Activated CD4-positive, alpha-beta T cell treated with anti-CD3 and anti-CD28 coated beads for 36 hours (primary cell): ENCODE measurements around the gene IGFBP4. TPM values are rescaled to one million over a fixed set of nuclear protein-coding genes. Genes with fewer than 3 reads are reported as not detected.
"Not testable (repeated sequence)": the region's sequence is repeated elsewhere in the genome, so short reads cannot be mapped to it uniquely, and the experiment has no call there.

Source experiments
- ATAC-seq: fragments of 200-7000 bp; cut with Tn5 transposase; one replicate; pipeline ENCODE4 v1.10.0; 2021; ENCODE audit warnings: mild to moderate bottlenecking, moderate library complexity
- CTCF ChIA-PET: fragments of 350-600 bp; sonication (Branson Sonifier 250); formaldehyde crosslinking; loops from one replicate; lab custom pipeline; 2021; ENCODE audit warnings: antibody characterized with exemption; lab: Charles Lee
- POLR2A ChIA-PET: fragments of 350-600 bp; sonication (Branson Sonifier 250); formaldehyde crosslinking; loops from one replicate; lab custom pipeline; 2021; ENCODE audit warnings: antibody characterized with exemption, inconsistent platforms; lab: Charles Lee
- DNase-seq: peaks from one replicate; pipeline ENCODE4 v3.0.0-alpha.2; 2020
- H3K27ac Mint-ChIP-seq: one replicate; pipeline ENCODE4 v1.8.0; 2021; ENCODE audit warnings: mixed read lengths
- H3K27me3 Mint-ChIP-seq: one replicate; pipeline ENCODE4 v1.8.0; 2021; ENCODE audit warnings: mixed read lengths
- H3K36me3 Mint-ChIP-seq: one replicate; pipeline ENCODE4 v1.8.0; 2021; ENCODE audit warnings: low read depth, mixed read lengths
- H3K4me1 Mint-ChIP-seq: one replicate; pipeline ENCODE4 v1.8.0; 2021; ENCODE audit warnings: mixed read lengths
- H3K4me3 Mint-ChIP-seq: one replicate; pipeline ENCODE4 v1.8.0; 2021; ENCODE audit warnings: mild to moderate bottlenecking, moderate library complexity, mixed read lengths
- H3K9me3 Mint-ChIP-seq: one replicate; pipeline ENCODE4 v1.8.0; 2021; ENCODE audit warnings: low read depth, mixed read lengths
- intact Hi-C, 2 experiments: fragments of 100-400 bp; cut with DNase I in 1 of 2; cut with micrococcal nuclease in 1 of 2; formaldehyde crosslinking; loops; one replicate each; pipeline versions ENCODE4 v1.14.2 to v1.15.1; 2022 to 2024; cut with DNase I, micrococcal nuclease
- total RNA-seq, 2 experiments: library from RNA; stranded (reverse); gene quantifications; one replicate each; pipeline ENCODE4 v1.2.3, GENCODE V29; 2021

The IGFBP4 gene
- 10 to 100 TPM; 40.2 to 45.6 TPM for total RNA-seq

GRCh38 chr17:40443196-40443987 lies at the start of gene IGFBP4:
Gene IGFBP4 (plus strand): TSS chr17:40443450. CDS start chr17:40443736, 286 bp downstream.
- DNase-seq (peak; percentile 83), ATAC-seq (peak; percentile 68)
- Mint-ChIP-seq H3K27ac (peak within 1 kb of the TSS; percentile 88), H3K4me1 (peaks cover 42% of the 10 kb centered on the region), H3K27me3 (peaks cover 5% of the 10 kb centered on the region), H3K4me3 (peak within 1 kb of the TSS; percentile 70), H3K9me3 (no peaks in the 10 kb centered on the region), H3K36me3 (peaks cover 7% of the 10 kb centered on the region)
- intact Hi-C loops, result loop anchor here (1.0 to 5.0 kb wide), 7 partner anchors 26 to 179 kb away; partner anchors contain the start of gene TOP2A (in 1 of the 2)
- ChIA-PET CTCF (interaction anchor here (0.5 to 2.4 kb wide), 16 partner anchors 16 to 140 kb away, joined by 3 to 21 read pairs (median 4); partner anchors contain the start of gene TOP2A), POLR2A (interaction anchor here (0.6 to 2.2 kb wide), 5 partner anchors 19 to 117 kb away, joined by 3 to 6 read pairs (median 3); partner anchors contain the start of gene TOP2A)

DNA sequence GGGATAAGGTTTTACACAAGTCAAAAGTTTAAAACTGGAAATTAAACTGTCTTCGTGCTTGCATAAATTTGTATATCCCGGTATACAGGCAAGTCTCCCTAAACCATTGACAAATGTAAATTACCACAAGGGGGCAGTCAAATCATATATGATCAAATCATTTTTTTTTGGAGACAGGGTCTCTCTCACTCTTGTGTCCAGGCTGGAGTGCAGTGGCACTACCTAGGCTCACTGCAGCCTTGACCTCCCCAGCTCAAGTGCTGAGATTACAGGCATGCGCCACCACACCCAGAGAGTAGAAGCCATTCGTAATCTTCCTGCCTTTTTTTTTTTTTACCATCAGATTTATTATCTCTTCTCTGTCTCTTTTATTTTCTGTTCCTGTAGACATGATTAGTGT lies 44.1 kb upstream of the IGFBP4 start:
- ChIA-PET CTCF (interaction anchor here (0.9 to 6.6 kb wide), 9 partner anchors 10 to 161 kb away, joined by 3 to 56 read pairs (median 4); no protein-coding TSS in a partner anchor), POLR2A (no interaction called here)
- H3K36me3 Mint-ChIP-seq, result peaks cover 73% of the 10 kb centered on the region

GRCh38 chr17:40402668-40403067 lies 40.6 kb upstream of the IGFBP4 start:
- no peak overlapping the region for H3K27ac Mint-ChIP-seq
- ATAC-seq (peak; percentile 44), DNase-seq (no peak)
- peaks cover 13% of the 10 kb centered on the region for H3K4me1 Mint-ChIP-seq
- H3K4me3 Mint-ChIP-seq, result no peak overlapping the region
- intact Hi-C loops, result loop anchor here in 1 of 2 experiments (5.0 kb wide), 2 partner anchors 40 to 45 kb away; partner anchors contain the start of gene IGFBP4
- H3K9me3 Mint-ChIP-seq, result no peaks in the 10 kb centered on the region
- no peaks in the 10 kb centered on the region for H3K27me3 Mint-ChIP-seq
- POLR2A ChIA-PET, result interaction anchor here (0.6 kb wide), 1 partner anchor 10 kb away, joined by 3 read pairs; no protein-coding TSS in a partner anchor
- peaks cover 74% of the 10 kb centered on the region for H3K36me3 Mint-ChIP-seq
- CTCF ChIA-PET, result interaction anchor here (0.6 to 6.6 kb wide), 6 partner anchors 9 to 158 kb away, joined by 3 to 56 read pairs (median 6); no protein-coding TSS in a partner anchor

More for the DNA sequence above, 44.1 kb upstream of the IGFBP4 start:
- no peak overlapping the region for H3K27ac Mint-ChIP-seq
- H3K4me3 Mint-ChIP-seq, result no peak overlapping the region
- intact Hi-C loops, result loop anchor here (1.0 to 2.0 kb wide), 4 partner anchors 14 to 161 kb away; partner anchors contain the start of gene IGFBP4 (in 1 of the 2)
- no peaks in the 10 kb centered on the region for H3K27me3 Mint-ChIP-seq
- ATAC-seq (peak; percentile 47), DNase-seq (no peak)
- H3K9me3 Mint-ChIP-seq, result no peaks in the 10 kb centered on the region
- peaks cover 12% of the 10 kb centered on the region for H3K4me1 Mint-ChIP-seq

DNA sequence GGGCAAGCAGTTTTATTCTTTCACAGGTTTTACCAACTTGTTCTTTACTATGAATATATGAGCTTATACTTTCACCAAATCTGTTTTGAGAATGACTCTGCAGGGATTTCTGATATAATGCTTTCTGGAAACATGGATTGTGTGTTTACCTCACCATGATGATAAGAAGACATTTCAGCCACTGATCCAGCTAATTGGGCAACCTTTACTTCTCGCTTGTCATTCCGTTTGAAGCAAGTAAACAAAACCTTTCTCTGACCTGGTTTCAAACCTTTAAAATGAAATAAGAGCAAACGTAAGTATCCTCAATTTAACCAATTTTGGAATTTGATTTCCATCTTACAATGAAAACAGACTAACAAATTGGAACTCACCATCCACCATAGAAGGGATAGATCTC lies 39.2 kb upstream of the IGFBP4 start:
- peaks cover 13% of the 10 kb centered on the region for H3K4me1 Mint-ChIP-seq
- intact Hi-C loops, result loop anchor here in 1 of 2 experiments (5.0 kb wide), 2 partner anchors 38 to 47 kb away; partner anchors contain the start of gene IGFBP4
- no peak for DNase-seq
- H3K4me3 Mint-ChIP-seq, result no peak overlapping the region
- ATAC-seq, result no peak
- peaks cover 69% of the 10 kb centered on the region for H3K36me3 Mint-ChIP-seq
- H3K27ac Mint-ChIP-seq, result no peak overlapping the region
- ChIA-PET CTCF (interaction anchor here (1.7 to 6.6 kb wide), 2 partner anchors 129 to 156 kb away, joined by 7 to 56 read pairs; no protein-coding TSS in a partner anchor), POLR2A (interaction anchor here (1.0 kb wide), 1 partner anchor 14 kb away, joined by 3 read pairs; the partner anchor contains the start of gene TOP2A)
- no peaks in the 10 kb centered on the region for H3K27me3 Mint-ChIP-seq
- H3K9me3 Mint-ChIP-seq, result no peaks in the 10 kb centered on the region

- Mint-ChIP-seq H3K4me1 (peaks cover 13% of the 10 kb centered on the region), H3K36me3 (peaks cover 66% of the 10 kb centered on the region), H3K9me3 (no peaks in the 10 kb centered on the region), H3K4me3 (no peak overlapping the region), H3K27ac (no peak overlapping the region), H3K27me3 (no peaks in the 10 kb centered on the region)
- no peak for DNase-seq
- ChIA-PET POLR2A (no interaction called here), CTCF (interaction anchor here (0.6 to 2.4 kb wide), 7 partner anchors 10 to 156 kb away, joined by 3 to 11 read pairs (median 3); partner anchors contain the start of gene TOP2A)
- intact Hi-C loops, result no loop called here
- ATAC-seq, result no peak
Measured at GRCh38 chr17:40407460-40407859, 35.8 kb upstream of the IGFBP4 start.

DNA sequence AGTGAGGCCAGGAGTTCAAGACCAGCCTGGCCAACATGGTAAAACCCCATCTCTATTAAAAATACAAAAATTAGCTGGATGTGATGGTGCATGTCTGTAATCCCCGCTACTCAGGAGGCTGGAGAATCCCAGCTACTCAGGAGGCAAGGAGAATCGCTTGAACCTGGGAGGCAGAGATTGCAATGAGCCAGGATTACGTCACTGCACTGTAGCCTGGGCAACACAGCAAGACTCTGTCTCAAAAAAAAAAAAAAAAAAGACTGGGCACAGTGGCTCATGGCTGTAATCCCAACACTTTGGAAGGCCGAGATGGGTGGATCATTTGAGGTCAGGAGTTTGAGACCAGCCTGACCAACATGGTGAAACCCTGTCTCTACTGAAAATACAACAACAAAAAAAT lies 33.7 kb upstream of the IGFBP4 start:
- intact Hi-C loops, H3K27me3 Mint-ChIP-seq, H3K4me3 Mint-ChIP-seq, DNase-seq, H3K9me3 Mint-ChIP-seq, ATAC-seq, H3K4me1 Mint-ChIP-seq, H3K27ac Mint-ChIP-seq: not testable (repeated sequence)
- CTCF ChIA-PET, result interaction anchor here (0.6 to 10.0 kb wide), 4 partner anchors 8 to 124 kb away, joined by 3 to 124 read pairs (median 16); partner anchors contain the start of gene TOP2A
- peaks cover 69% of the 10 kb centered on the region for H3K36me3 Mint-ChIP-seq
- POLR2A ChIA-PET, result interaction anchor here (0.7 to 1.2 kb wide), 2 partner anchors 122 to 126 kb away, joined by 3 to 6 read pairs; no protein-coding TSS in a partner anchor

DNA sequence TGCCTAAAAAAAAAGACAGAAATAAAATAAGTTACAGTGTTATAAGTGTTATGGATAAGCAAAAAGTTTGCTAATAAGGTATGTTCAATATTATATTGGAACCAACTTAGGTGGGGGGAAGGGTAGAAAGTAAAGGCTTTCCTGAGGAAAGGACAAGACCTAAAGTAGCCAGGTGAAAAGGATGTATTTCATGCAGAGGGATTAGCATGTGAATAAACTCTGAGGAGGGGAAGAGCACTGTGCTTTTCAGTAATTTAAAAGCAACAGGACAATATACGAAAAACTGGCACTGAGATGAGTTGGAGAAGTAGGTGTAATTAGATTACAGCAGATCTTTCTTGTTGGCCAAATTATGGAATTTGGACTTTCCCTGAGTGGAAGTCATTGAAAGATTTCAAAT lies 33.2 kb upstream of the IGFBP4 start:
- intact Hi-C loops, result no loop called here
- H3K4me1 Mint-ChIP-seq, result peaks cover under 1% of the 10 kb centered on the region
- CTCF ChIA-PET, result interaction anchor here (0.6 to 10.0 kb wide), 7 partner anchors 8 to 123 kb away, joined by 3 to 124 read pairs (median 5); no protein-coding TSS in a partner anchor
- H3K4me3 Mint-ChIP-seq, result no peak overlapping the region
- no peak overlapping the region for H3K27ac Mint-ChIP-seq
- DNase-seq, result no peak
- H3K36me3 Mint-ChIP-seq, result peaks cover 66% of the 10 kb centered on the region
- no peaks in the 10 kb centered on the region for H3K9me3 Mint-ChIP-seq
- ATAC-seq, result no peak
- POLR2A ChIA-PET, result no interaction called here
- no peaks in the 10 kb centered on the region for H3K27me3 Mint-ChIP-seq

GRCh38 chr17:40411821-40412220 lies 31.4 kb upstream of the IGFBP4 start:
- H3K27me3 Mint-ChIP-seq, result no peaks in the 10 kb centered on the region
- H3K4me1 Mint-ChIP-seq, result peaks cover 9% of the 10 kb centered on the region
- H3K27ac Mint-ChIP-seq, result no peak overlapping the region
- CTCF ChIA-PET, result interaction anchor here (0.9 to 10.0 kb wide), 9 partner anchors 10 to 122 kb away, joined by 3 to 124 read pairs (median 5); no protein-coding TSS in a partner anchor
- DNase-seq, result no peak
- no peak for ATAC-seq
- POLR2A ChIA-PET, result interaction anchor here (0.6 to 0.7 kb wide), 3 partner anchors 9 to 256 kb away, joined by 3 to 7 read pairs (median 3); no protein-coding TSS in a partner anchor
- peaks cover 72% of the 10 kb centered on the region for H3K36me3 Mint-ChIP-seq
- intact Hi-C loops, result loop anchor here in 1 of 2 experiments (2.0 kb wide), 1 partner anchor 13 kb away; no protein-coding TSS in a partner anchor
- H3K4me3 Mint-ChIP-seq, result no peak overlapping the region
- no peaks in the 10 kb centered on the region for H3K9me3 Mint-ChIP-seq

- DNase-seq (no peak), ATAC-seq (no peak)
- no peaks in the 10 kb centered on the region for H3K9me3 Mint-ChIP-seq
- CTCF ChIA-PET, result interaction anchor here (1.1 to 10.0 kb wide), 13 partner anchors 10 to 147 kb away, joined by 3 to 124 read pairs (median 4); no protein-coding TSS in a partner anchor
- no peak overlapping the region for H3K27ac Mint-ChIP-seq
- POLR2A ChIA-PET, result interaction anchor here (1.3 kb wide), 1 partner anchor 120 kb away, joined by 4 read pairs; no protein-coding TSS in a partner anchor
- peaks cover 9% of the 10 kb centered on the region for H3K4me1 Mint-ChIP-seq
- peaks cover 65% of the 10 kb centered on the region for H3K36me3 Mint-ChIP-seq
- no peak overlapping the region for H3K4me3 Mint-ChIP-seq
- intact Hi-C loops, result loop anchor here in 1 of 2 experiments (2.0 kb wide), 1 partner anchor 14 kb away; no protein-coding TSS in a partner anchor
- no peaks in the 10 kb centered on the region for H3K27me3 Mint-ChIP-seq
Measured at GRCh38 chr17:40412880-40413279, 30.4 kb upstream of the IGFBP4 start.

DNA sequence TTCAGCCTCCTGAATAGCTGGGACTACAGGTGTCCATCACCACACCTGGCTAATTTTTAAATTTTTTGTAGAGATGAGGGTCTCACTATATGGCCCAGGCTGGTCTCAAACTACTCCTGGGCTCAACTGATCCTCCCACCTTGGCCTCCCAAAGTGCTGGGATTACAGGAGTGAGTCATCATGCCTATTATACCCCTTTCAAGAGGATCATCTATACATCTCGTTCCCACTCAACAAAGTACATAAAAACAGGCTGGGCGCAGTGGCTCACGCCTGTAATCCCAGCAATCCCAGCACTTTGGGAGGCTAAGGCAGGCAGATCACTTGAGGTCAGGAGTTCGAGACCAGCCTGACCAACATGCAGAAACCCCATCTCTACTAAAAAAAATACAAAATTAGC lies 28.9 kb upstream of the IGFBP4 start:
- peaks cover 21% of the 10 kb centered on the region for H3K4me1 Mint-ChIP-seq
- H3K4me3 Mint-ChIP-seq, DNase-seq, intact Hi-C loops, H3K27ac Mint-ChIP-seq, H3K9me3 Mint-ChIP-seq, ATAC-seq, H3K27me3 Mint-ChIP-seq: not testable (repeated sequence)
- peaks cover 64% of the 10 kb centered on the region for H3K36me3 Mint-ChIP-seq
- CTCF ChIA-PET, result interaction anchor here (0.8 to 10.0 kb wide), 9 partner anchors 12 to 149 kb away, joined by 3 to 124 read pairs (median 5); no protein-coding TSS in a partner anchor
- POLR2A ChIA-PET, result interaction anchor here (1.3 kb wide), 1 partner anchor 119 kb away, joined by 4 read pairs; no protein-coding TSS in a partner anchor
